HG02642 (cell line): Measurements from ENCODE around the gene DNM3.
"Not testable (repeated sequence)": the region's sequence is repeated elsewhere in the genome, so short reads cannot be mapped to it uniquely, and the experiment has no call there.

Source experiments
- ATAC-seq: cut with Tn5 transposase; IDR thresholded peaks from one replicate; pipeline ENCODE4 v1.9.1; 2021; ENCODE audit warnings: mild to moderate bottlenecking; ENCODE audit not compliant: unreplicated experiment, poor library complexity

Gene DNM3

GRCh38 chr1:171841050-171841910 is at the start of gene DNM3:
DNM3 (plus strand) TSS chr1:171841498; CDS start chr1:171841657, 159 bp downstream.
- peak; percentile 91 for ATAC-seq

GRCh38 chr1:171792656-171793369 is 48.5 kb upstream of the DNM3 start:
- no peak for ATAC-seq

GRCh38 chr1:171793636-171794035 is 47.7 kb upstream of the DNM3 start:
- ATAC-seq = no peak

- no peak for ATAC-seq
Measured at GRCh38 chr1:171794085-171794484, 47.2 kb upstream of the DNM3 start.

GRCh38 chr1:171796592-171796991 is 44.7 kb upstream of the DNM3 start:
- ATAC-seq = no peak

- no peak for ATAC-seq
Measured at GRCh38 chr1:171798311-171798710, 43.0 kb upstream of the DNM3 start.

GRCh38 chr1:171798765-171799164 is 42.5 kb upstream of the DNM3 start:
- no peak for ATAC-seq

GRCh38 chr1:171799166-171799565 is 42.1 kb upstream of the DNM3 start:
- ATAC-seq = no peak

GRCh38 chr1:171799698-171800097 is 41.6 kb upstream of the DNM3 start:
- ATAC-seq = not testable (repeated sequence)

- ATAC-seq = no peak
Measured at GRCh38 chr1:171800342-171800741, 41.0 kb upstream of the DNM3 start.

GRCh38 chr1:171800851-171801250 is 40.4 kb upstream of the DNM3 start:
- ATAC-seq = no peak

- ATAC-seq = no peak
Measured at GRCh38 chr1:171801487-171801891, 39.8 kb upstream of the DNM3 start.

GRCh38 chr1:171802207-171802606 is 39.1 kb upstream of the DNM3 start:
- no peak for ATAC-seq

- no peak for ATAC-seq
Measured at GRCh38 chr1:171803045-171803444, 38.3 kb upstream of the DNM3 start.

- ATAC-seq = no peak
Measured at GRCh38 chr1:171803461-171804022, 37.8 kb upstream of the DNM3 start.

- peak; percentile 82 for ATAC-seq
Measured at GRCh38 chr1:171805395-171806115, 35.7 kb upstream of the DNM3 start.

GRCh38 chr1:171807556-171807955 is 33.7 kb upstream of the DNM3 start:
- no peak for ATAC-seq

- ATAC-seq = no peak
Measured at GRCh38 chr1:171809834-171810233, 31.5 kb upstream of the DNM3 start.

GRCh38 chr1:171811672-171812071 is 29.6 kb upstream of the DNM3 start:
- ATAC-seq = no peak

GRCh38 chr1:171814692-171815091 is 26.6 kb upstream of the DNM3 start:
- ATAC-seq = no peak
